ENCODE results near the gene PRELP. TPM values are rescaled to one million over a fixed set of nuclear protein-coding genes. Genes with fewer than 3 reads are reported as not detected.

The PRELP gene
- total and polyA plus RNA-seq, 10 of the 15 experiments (the other 5 are each of a cell fraction or from before 2014, with no cell fraction given) = 0.03 to 0.05 TPM; not detected in 8

GRCh38 chr1:203459671-203460201, 15.9 kb upstream of the PRELP start:
- no peak overlapping the region for H2AFZ ChIP-seq (ENCODE audit: control insufficient read depth, low read depth, low read length)
- no peak for DNase-seq (ENCODE audit: low read depth, low spot score)
- no peaks in the 10 kb centered on the region for H3K4me1 ChIP-seq (ENCODE audit: control insufficient read depth, insufficient read depth, low read length)
- H3K9me3 ChIP-seq (replicated peaks; ENCODE audit: control insufficient read depth, insufficient read depth, low read length) = no peaks in the 10 kb centered on the region
- H3K9ac ChIP-seq (ENCODE audit: control insufficient read depth, insufficient read depth, low read length) = no peak overlapping the region
- no peak for ATAC-seq
- no TSS peak for BruUV-seq (replicated peaks)
- no peaks in the 10 kb centered on the region for H4K20me1 ChIP-seq (ENCODE audit: control insufficient read depth, insufficient read depth)
- 20% methylated on average over 8 of the region's 8 CpGs for WGBS (ENCODE audit: insufficient coverage, insufficient replicate concordance, low lambda C conversion rate, missing lambda C conversion rate)
- intact Hi-C loops (cut with micrococcal nuclease; ENCODE audit: unreplicated experiment) (no loop called here), in situ Hi-C loops (cut with MboI) (no loop called here)
- no peak overlapping the region for H3K4me3 ChIP-seq
- ChIA-PET POLR2A (interaction anchor here (0.6 to 0.7 kb wide), 2 partner anchors 107 to 1057 kb away, joined by 3 to 4 read pairs; partner anchors contain the start of gene MDM4), SMC1A (ENCODE audit: uncharacterized antibody, unreplicated experiment) (interaction anchor here (0.7 to 1.2 kb wide), 4 partner anchors 13 to 45 kb away, joined by 3 to 4 read pairs (median 4); no protein-coding TSS in a partner anchor), CTCF (interaction anchor here (1.1 to 1.2 kb wide), 2 partner anchors 118 to 192 kb away, joined by 3 to 4 read pairs; no protein-coding TSS in a partner anchor), RAD21 (ENCODE audit: unreplicated experiment) (interaction anchor here (1.5 kb wide), 1 partner anchor 28 kb away, joined by 4 read pairs; no protein-coding TSS in a partner anchor)
- TF ChIP-seq HDAC2 (IDR thresholded peaks at IDR 0.05) (no peak), RAD51 (IDR thresholded peaks at IDR 0.05) (peak; percentile 68)
- H3K36me3 ChIP-seq (ENCODE audit: control insufficient read depth in 2 of 2, insufficient read depth in 2 of 2, low read length in 1 of 2) = no peaks in the 10 kb centered on the region
- H3K27me3 ChIP-seq (replicated peaks in 1 of 2; ENCODE audit: control insufficient read depth in 2 of 2, insufficient read depth in 2 of 2, low read length in 1 of 2) = no peaks in the 10 kb centered on the region; a peak in 1 of 4 replicates
- H3K4me2 ChIP-seq (ENCODE audit: control insufficient read depth, insufficient read depth) = no peak overlapping the region
- no peak overlapping the region for H3K27ac ChIP-seq (ENCODE audit: control insufficient read depth, insufficient read depth)
- FAIRE-seq = no peak
- H3K79me2 ChIP-seq (ENCODE audit: control insufficient read depth, insufficient read depth, low read length) = no peaks in the 10 kb centered on the region

- ChIA-PET CTCF (interaction anchor here (1.0 to 7.3 kb wide), 9 partner anchors 8 to 194 kb away, joined by 3 to 82 read pairs (median 4); partner anchors contain the start of gene PRELP), POLR2A (interaction anchor here (0.7 to 2.2 kb wide), 4 partner anchors 14 to 67 kb away, joined by 3 to 7 read pairs (median 3); no protein-coding TSS in a partner anchor), RAD21 (ENCODE audit: unreplicated experiment) (interaction anchor here (0.6 to 2.9 kb wide), 7 partner anchors 9 to 189 kb away, joined by 3 to 8 read pairs (median 3); partner anchors contain the start of gene PRELP), SMC1A (ENCODE audit: uncharacterized antibody, unreplicated experiment) (interaction anchor here (1.1 to 3.3 kb wide), 4 partner anchors 9 to 121 kb away, joined by 4 to 19 read pairs (median 6); no protein-coding TSS in a partner anchor)
- Histone ChIP-seq H3K36me3 (ENCODE audit: control insufficient read depth in 2 of 2, insufficient read depth in 2 of 2, low read length in 1 of 2) (no peaks in the 10 kb centered on the region), H3K4me2 (ENCODE audit: control insufficient read depth, insufficient read depth) (no peak overlapping the region), H3K27me3 (replicated peaks in 1 of 2; ENCODE audit: control insufficient read depth in 2 of 2, insufficient read depth in 2 of 2, low read length in 1 of 2) (no peaks in the 10 kb centered on the region; a peak in 1 of 4 replicates), H3K9ac (ENCODE audit: control insufficient read depth, insufficient read depth, low read length) (no peak overlapping the region), H2AFZ (ENCODE audit: control insufficient read depth, low read depth, low read length) (no peak overlapping the region), H3K4me3 (no peak overlapping the region), H3K4me1 (ENCODE audit: control insufficient read depth, insufficient read depth, low read length) (no peaks in the 10 kb centered on the region), H3K79me2 (ENCODE audit: control insufficient read depth, insufficient read depth, low read length) (no peaks in the 10 kb centered on the region), H3K27ac (ENCODE audit: control insufficient read depth, insufficient read depth) (no peak overlapping the region), H4K20me1 (ENCODE audit: control insufficient read depth, insufficient read depth) (no peaks in the 10 kb centered on the region), H3K9me3 (replicated peaks; ENCODE audit: control insufficient read depth, insufficient read depth, low read length) (no peaks in the 10 kb centered on the region)
- 0% methylated on average over 5 of the region's 5 CpGs for WGBS (ENCODE audit: insufficient coverage, insufficient replicate concordance, low lambda C conversion rate, missing lambda C conversion rate)
- no TSS peak for BruUV-seq (replicated peaks)
- intact Hi-C loops (cut with micrococcal nuclease; ENCODE audit: unreplicated experiment) = no loop called here
- peak; percentile 60 for ATAC-seq
- DNase-seq (ENCODE audit: low read depth, low spot score) = no peak
- in situ Hi-C loops (cut with MboI) = no loop called here
- no peak for TF ChIP-seq CREB1 (IDR thresholded peaks at IDR 0.05; ENCODE audit: low read depth)
- TF ChIP-seq ZNF274 (IDR thresholded peaks at IDR 0.05; ENCODE audit: insufficient read depth, insufficient read length) = no peak
- TF ChIP-seq MTA2 (IDR thresholded peaks at IDR 0.05; ENCODE audit: low read depth) = peak; percentile 37; the same call in 1 of the 2 replicates
- TF ChIP-seq RELA (IDR thresholded peaks at IDR 0.05; ENCODE audit: borderline replicate concordance, partially characterized antibody) = peak; percentile 20
- peak in 1 of 2 experiments; percentile 16; a peak in 1 of 4 replicates for TF ChIP-seq BHLHE40 (IDR thresholded peaks at IDR 0.05; ENCODE audit: borderline replicate concordance in 1 of 2, low read depth in 2 of 2, low read length in 1 of 2)
- no peak for TF ChIP-seq IKZF1 (conservative IDR thresholded peaks at IDR 0.05)
- peak; percentile 16 for TF ChIP-seq MEF2B (IDR thresholded peaks at IDR 0.05; ENCODE audit: partially characterized antibody, poor library complexity, severe bottlenecking)
- no peak for FAIRE-seq
These were observed 13.9 kb upstream of the PRELP start for GRCh38 chr1:203461717-203462116.

Data from GM12878 (cell line).